ENCODE measurements around the gene ZRANB1. TPM values are rescaled to one million over a fixed set of nuclear protein-coding genes. Genes with fewer than 3 reads are reported as not detected.
A peak's percentile ranks its signal among the peaks of the same experiment; 100 is the strongest.

Gene ZRANB1
- total RNA-seq, 6 donors from 2014 or later: 14.6 to 35.4 (median 17.1) TPM

DNA sequence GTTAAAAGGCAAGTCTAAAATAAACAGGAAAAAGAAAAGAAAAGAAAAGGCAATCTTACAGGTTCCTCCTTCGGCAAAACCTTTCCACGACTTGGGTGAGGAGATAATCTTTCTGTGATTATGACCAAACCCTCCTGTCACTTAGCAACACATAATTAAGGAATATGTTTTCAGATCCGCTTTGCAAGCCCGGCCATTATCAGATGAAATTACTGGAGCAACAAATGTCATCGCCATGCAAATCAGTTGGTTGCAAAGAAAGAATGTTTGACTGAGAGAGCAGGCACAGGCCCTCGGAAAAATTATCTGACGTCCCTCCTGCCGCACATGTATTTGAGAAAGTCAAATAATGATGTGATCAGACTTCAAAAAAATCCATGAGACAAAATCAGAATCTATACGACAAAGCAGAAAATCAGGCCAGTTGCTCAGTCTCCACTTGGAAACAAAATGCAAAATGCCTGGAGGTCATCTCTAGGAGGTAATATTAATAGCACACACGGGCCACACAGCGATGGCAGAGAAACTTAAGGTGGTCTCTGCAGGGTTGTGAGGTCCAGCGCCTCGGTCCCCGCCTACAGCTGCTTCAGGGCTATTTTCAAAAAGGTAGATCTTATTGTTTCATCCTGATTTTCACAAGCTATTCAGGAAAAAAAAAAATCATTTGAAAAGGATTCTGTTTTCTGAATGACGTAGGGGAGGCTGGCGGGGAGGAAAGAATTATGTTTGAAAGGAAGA is 82.7 kb downstream of the ZRANB1 start:
- Histone ChIP-seq H3K4me1 (peaks cover 6 to 17% (median 14%) of the 10 kb centered on the region in 4 donors), H3K4me3 (no peak overlapping the region), H3K27me3 (no peaks in the 10 kb centered on the region), H3K27ac (peak overlapping the region in 1 of 4 donors; percentile 59), H3K9me3 (no peaks in the 10 kb centered on the region), H3K36me3 (peaks cover 0 to 33% (median 23%) of the 10 kb centered on the region in 4 donors)
- DNase-seq: no peak
- no peak for TF ChIP-seq POLR2A (IDR thresholded peaks at IDR 0.05)
- TF ChIP-seq EP300 (IDR thresholded peaks at IDR 0.05): no peak
- no peak for TF ChIP-seq POLR2AphosphoS5 (IDR thresholded peaks at IDR 0.05)
- TF ChIP-seq, protein P1, sequence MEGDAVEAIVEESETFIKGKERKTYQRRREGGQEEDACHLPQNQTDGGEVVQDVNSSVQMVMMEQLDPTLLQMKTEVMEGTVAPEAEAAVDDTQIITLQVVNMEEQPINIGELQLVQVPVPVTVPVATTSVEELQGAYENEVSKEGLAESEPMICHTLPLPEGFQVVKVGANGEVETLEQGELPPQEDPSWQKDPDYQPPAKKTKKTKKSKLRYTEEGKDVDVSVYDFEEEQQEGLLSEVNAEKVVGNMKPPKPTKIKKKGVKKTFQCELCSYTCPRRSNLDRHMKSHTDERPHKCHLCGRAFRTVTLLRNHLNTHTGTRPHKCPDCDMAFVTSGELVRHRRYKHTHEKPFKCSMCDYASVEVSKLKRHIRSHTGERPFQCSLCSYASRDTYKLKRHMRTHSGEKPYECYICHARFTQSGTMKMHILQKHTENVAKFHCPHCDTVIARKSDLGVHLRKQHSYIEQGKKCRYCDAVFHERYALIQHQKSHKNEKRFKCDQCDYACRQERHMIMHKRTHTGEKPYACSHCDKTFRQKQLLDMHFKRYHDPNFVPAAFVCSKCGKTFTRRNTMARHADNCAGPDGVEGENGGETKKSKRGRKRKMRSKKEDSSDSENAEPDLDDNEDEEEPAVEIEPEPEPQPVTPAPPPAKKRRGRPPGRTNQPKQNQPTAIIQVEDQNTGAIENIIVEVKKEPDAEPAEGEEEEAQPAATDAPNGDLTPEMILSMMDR (IDR thresholded peaks at IDR 0.05): no peak
- 74 to 78% methylated on average over 16 of the region's 16 CpGs for WGBS, 2 donors
- no peak for ATAC-seq (ENCODE audit: low FRiP score in 2 of 2)

DNA sequence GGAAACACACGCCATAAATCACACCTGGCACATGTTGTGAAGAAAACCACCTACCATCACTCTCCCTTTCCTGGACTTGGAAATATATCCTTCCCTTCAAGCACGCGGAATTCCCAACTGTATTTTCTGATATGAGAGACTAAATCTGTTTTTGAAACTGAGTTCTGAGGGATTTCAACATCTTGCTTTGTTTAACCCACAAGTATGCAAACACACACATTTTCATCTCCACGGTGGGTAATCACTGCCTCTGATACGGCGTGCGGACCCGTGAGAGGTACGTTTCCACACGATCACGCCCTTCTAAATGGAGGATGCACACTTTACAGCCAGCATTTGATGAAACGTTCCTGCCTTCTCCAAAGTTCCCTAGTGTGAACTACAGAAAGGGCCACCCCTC is 83.4 kb downstream of the ZRANB1 start:
- H3K4me1 ChIP-seq: peaks cover 8 to 22% (median 18%) of the 10 kb centered on the region in 4 donors
- WGBS, 2 donors: 56 to 65% methylated on average over 12 of the region's 12 CpGs
- TF ChIP-seq EP300 (IDR thresholded peaks at IDR 0.05) (no peak), POLR2AphosphoS5 (IDR thresholded peaks at IDR 0.05) (no peak), POLR2A (IDR thresholded peaks at IDR 0.05) (no peak)
- TF ChIP-seq, protein P1 (IDR thresholded peaks at IDR 0.05): no peak

DNA sequence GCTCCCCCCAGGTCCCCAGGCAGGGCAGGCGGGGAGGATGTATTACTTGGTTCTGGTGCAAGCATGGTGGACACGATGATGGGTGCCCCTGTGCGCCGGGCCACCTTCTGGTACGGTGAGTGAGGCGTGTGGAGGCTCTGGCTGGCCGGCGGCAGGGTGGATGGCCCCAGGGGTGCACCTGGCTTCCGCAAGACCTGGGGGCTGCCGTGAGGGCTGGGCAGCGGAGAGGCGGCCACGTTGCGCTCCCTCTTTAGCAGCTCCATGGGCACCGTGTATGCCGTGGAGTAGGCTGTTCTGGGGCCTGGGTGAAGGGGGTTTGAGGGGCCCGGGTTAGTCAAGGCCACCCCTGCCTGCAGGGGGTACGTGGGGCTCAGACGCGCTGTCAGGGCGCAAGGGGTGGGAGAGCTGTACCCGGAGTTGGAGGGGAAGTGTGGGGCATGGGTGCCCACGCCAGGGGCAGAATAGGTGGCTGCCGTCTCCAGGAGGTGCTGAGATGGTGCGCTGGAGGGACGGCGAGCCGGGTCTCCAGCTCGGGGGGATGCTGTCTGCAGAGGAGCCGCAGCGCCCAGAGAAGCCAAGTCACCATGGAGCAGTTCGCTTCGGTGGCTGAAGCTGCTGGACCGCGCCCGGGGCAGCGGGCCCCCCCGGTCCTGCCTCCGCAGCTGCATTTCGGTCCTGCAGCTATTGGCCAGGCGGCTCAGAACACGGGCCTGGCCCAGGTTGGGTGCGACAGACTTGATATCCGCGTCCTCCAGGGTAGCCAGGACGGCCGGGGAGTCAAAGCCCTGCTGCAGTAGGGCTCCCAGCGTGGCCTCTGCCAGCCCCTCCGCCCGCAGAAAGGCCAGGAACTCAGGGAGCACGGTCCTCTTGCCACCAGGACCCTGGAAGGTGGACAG is 84.4 kb downstream of the ZRANB1 start:
- 92 to 96% methylated on average over 28 to 33 of the region's 51 CpGs for WGBS, 2 donors
- H3K4me1 ChIP-seq: peaks cover 13 to 29% (median 20%) of the 10 kb centered on the region in 4 donors
- TF ChIP-seq POLR2A (IDR thresholded peaks at IDR 0.05) (no peak), EP300 (IDR thresholded peaks at IDR 0.05) (no peak), POLR2AphosphoS5 (IDR thresholded peaks at IDR 0.05) (no peak)
- TF ChIP-seq, protein P1 (IDR thresholded peaks at IDR 0.05): no peak

More for the DNA sequence above, 83.4 kb downstream of the ZRANB1 start:
- Histone ChIP-seq H3K27me3 (no peaks in the 10 kb centered on the region), H3K36me3 (peaks cover 0 to 33% (median 23%) of the 10 kb centered on the region in 4 donors), H3K27ac (no peak overlapping the region), H3K9me3 (no peaks in the 10 kb centered on the region), H3K4me3 (no peak overlapping the region)
- DNase-seq (no peak), ATAC-seq (ENCODE audit: low FRiP score in 2 of 2) (no peak)

DNA sequence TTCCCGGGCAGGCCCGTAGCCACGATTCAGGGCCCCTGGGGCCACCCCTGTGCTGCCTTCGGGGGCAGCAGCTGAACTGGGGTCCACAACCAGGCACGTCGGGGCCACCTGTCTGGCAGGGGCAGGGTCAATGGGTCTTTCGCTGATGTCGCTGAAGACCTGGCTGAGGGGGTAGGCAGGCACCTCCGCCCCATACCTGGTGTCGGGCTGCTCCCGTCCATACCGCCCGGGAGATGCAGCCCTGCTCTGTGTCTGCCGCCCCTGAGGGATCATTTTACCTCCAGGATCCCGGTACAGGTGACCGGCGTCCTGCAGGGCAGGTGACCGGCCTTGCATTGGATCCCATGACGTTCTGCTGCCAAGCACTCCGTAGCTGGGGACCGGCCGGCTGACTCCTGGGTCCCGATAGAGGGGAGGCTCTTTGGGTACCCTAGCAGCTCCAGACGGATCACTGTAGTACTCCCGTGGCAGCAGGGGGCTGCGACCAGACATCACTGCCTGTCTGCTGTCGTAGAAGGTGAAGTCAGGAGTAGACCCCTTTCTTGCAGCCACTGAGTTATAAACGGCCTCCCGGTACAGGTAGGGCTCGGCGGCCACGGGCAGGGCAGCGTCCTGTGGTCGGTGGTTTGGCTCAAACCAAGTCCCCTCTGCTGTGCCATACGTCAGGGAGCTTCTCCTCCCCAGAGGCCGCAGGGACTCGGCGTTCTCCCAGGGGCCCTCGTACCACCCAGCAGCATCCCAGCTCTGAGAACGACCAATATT is 85.2 kb downstream of the ZRANB1 start:
- Histone ChIP-seq H3K4me3 (no peak overlapping the region), H3K27me3 (no peaks in the 10 kb centered on the region), H3K9me3 (no peaks in the 10 kb centered on the region), H3K27ac (no peak overlapping the region), H3K36me3 (peaks cover 0 to 30% (median 21%) of the 10 kb centered on the region in 4 donors), H3K4me1 (peaks cover 13 to 29% (median 20%) of the 10 kb centered on the region in 4 donors)
- TF ChIP-seq EP300 (IDR thresholded peaks at IDR 0.05) (no peak), POLR2AphosphoS5 (IDR thresholded peaks at IDR 0.05) (no peak), POLR2A (IDR thresholded peaks at IDR 0.05) (no peak)
- TF ChIP-seq, protein P1 (IDR thresholded peaks at IDR 0.05): no peak
- ATAC-seq (ENCODE audit: low FRiP score in 2 of 2) (no peak), DNase-seq (no peak)
- WGBS, 2 donors: 95% methylated on average over 21 to 38 of the region's 40 CpGs

More for the DNA sequence above, 84.4 kb downstream of the ZRANB1 start:
- no peak for DNase-seq
- Histone ChIP-seq H3K36me3 (peaks cover 0 to 33% (median 23%) of the 10 kb centered on the region in 4 donors), H3K4me3 (no peak overlapping the region), H3K27me3 (no peaks in the 10 kb centered on the region), H3K27ac (no peak overlapping the region), H3K9me3 (no peaks in the 10 kb centered on the region)
- ATAC-seq (ENCODE audit: low FRiP score in 2 of 2): no peak
